Measurements from ENCODE around the gene OR2T8.
A peak's percentile ranks its signal among the peaks of the same experiment; 100 is the strongest.

Gene OR2T8, protein sequence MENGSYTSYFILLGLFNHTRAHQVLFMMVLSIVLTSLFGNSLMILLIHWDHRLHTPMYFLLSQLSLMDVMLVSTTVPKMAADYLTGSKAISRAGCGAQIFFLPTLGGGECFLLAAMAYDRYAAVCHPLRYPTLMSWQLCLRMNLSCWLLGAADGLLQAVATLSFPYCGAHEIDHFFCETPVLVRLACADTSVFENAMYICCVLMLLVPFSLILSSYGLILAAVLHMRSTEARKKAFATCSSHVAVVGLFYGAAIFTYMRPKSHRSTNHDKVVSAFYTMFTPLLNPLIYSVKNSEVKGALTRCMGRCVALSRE

DNA sequence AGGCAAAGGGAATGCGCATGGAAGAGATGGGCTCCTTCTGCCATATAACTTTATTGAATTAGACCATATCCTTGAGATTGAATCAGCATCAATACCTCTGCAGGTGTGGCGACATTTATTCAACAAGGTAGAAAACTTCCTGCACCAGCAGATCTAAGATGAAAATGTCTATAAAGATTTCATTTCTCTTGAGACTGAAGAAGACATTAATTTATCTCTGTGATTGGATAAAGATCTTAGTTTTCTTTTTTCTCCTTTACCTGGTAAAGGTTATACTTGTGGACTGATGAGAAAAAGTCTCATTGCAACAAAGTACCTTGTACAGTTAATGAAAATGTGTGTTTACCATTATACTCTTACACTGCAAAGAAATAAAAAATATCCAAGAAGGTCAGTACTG lies at the start of gene OR2T8:
Gene OR2T8, plus strand, starts transcription at position 301 of the 400 bp plus-strand sequence. CDS start 766 bp downstream, outside the sequence.
- no peak for DNase-seq (ENCODE audit: low spot score)

DNA sequence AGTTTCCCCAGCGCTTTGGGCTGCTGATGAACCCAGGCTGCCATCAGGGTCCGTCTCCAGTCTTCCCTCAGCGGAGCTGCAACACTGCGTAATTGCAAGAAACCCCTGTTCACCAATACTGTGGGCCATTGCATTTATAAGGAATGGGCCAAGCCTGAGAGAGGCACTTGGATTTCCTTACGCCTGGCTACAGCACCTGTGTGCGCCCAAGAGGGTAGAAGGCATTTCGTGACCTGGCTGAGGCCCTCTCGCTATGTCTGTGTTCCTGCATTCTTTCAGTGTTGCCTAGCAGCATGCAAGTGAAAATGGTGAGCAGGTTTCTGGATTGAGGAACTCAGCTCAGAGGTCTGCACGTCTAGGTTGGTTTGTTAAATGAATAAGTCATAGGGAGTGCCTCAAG lies 36.7 kb upstream of the OR2T8 start:
- no peak for DNase-seq (ENCODE audit: low spot score)

DNA sequence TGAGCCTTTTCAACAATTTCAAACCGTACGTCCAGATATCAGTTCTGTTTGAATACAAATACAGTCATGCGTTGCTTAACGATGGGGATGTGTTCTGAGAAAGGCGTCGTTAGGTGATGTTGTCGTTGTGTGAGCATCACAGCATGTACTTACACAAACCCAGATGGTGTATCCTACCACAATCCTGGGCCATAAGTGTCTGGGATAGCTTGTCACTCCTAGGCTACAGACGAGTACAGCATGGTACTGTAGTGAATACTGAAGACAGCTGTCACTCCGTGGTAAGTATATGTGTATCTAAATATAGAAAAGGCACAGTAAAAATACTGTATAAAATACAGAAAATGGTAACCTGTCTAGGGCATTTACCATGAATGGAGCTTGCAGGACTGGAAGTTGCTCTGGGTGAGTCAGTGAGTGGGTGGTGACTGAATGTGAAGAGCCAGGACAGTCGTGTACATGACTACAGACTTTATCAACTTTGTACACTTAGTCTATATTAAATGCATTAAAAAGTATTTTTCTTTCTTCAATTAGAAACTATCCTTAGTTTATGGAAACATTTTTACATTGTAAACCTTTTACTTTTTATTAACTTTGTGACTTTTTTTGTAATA lies 35.1 kb upstream of the OR2T8 start:
- no peak for DNase-seq (ENCODE audit: low spot score)

DNA sequence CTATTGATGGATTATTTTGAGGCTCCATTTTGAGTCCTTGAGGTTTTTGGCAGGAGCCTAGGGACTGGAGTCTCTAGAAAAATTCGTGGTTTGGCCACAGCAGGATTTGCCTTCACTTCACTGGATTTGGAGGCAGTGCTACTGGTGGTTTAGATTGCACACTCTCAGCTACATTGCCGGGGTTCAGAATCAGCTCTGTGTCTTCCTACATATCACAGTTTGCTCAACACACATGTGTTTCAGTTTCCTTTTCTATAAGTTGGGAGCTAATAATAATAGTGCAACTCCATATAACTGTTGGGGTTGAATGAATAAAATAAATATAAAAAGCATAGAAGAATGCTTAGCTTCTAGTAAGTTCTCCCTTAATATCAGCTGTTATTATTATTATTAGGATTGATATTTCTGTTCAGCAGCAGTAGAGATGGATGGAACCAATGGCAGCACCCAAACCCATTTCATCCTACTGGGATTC lies 24.9 kb upstream of the OR2T8 start, which contains the start of gene OR2W3:
Gene OR2W3, plus strand, starts transcription at position 425 of the 475 bp plus-strand sequence. Its CDS starts 0 bp downstream, at position 425.
- no peak for DNase-seq (ENCODE audit: low spot score)

DNA sequence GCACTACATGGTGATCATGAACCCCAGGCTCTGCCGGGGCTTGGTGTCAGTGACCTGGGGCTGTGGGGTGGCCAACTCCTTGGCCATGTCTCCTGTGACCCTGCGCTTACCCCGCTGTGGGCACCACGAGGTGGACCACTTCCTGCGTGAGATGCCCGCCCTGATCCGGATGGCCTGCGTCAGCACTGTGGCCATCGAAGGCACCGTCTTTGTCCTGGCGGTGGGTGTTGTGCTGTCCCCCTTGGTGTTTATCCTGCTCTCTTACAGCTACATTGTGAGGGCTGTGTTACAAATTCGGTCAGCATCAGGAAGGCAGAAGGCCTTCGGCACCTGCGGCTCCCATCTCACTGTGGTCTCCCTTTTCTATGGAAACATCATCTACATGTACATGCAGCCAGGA lies 24.1 kb upstream of the OR2T8 start:
- no peak for DNase-seq (ENCODE audit: low spot score)

- DNase-seq (ENCODE audit: low spot score) = no peak
Measured at GRCh38 chr1:247904122-247904521, 15.9 kb upstream of the OR2T8 start.

- DNase-seq (ENCODE audit: low spot score) = no peak
Measured at GRCh38 chr1:247905181-247905580, 14.9 kb upstream of the OR2T8 start.

DNA sequence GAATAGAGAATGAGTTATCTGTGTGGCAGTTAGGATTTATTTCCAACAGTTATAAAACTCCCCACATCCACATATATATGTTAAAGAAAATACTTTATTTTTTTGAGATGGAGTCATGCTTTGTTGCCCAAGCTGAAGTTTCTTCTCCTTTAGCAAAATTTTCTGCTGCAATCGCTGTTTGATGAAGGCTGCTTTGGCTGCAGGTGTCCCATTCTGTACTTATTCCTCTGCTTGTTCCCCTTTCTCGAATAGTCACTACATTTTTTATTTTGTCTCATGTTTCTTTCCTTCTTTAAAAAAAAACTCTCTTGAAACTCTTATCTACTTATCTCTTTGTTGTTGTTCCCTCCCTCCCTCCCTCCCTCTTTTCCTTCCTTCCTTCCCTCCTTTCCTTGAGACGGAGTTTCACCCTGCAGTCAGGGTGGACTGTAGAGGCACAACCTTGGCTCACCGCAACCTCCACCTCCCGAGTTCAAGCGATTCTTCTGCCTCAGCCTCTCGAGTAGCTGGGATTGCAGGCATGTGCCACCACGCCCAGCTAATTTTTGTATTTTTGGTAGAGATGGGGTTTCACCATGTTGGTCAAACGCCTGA lies 14.0 kb upstream of the OR2T8 start:
- no peak for DNase-seq (ENCODE audit: low spot score)

DNA sequence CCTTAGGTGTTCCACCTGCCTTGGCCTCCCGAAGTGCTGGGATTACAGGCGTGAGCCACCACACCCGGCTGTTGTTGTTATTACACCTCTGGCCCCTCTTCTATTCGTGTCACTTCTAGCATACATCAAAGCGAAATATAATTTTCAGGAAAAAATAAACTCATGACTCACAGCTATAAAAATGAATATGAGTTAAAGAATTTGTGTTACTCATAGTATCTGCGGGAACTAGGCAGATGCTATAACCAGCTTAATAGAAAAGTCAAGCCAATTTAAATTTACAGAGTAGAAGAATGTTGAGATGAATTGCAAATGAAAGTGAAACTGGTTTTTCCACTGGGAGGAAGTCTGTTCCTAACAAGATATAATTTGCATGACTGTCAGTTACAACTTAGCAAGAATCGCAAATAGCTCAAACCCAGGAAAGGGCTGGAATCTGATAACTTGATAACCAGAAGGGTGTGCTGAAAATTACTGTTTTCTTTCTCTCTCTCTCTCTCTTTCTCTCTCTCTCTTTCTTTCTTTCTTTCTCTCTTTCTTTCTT lies 13.5 kb upstream of the OR2T8 start:
- peak; percentile 69 for DNase-seq (ENCODE audit: low spot score)

DNA sequence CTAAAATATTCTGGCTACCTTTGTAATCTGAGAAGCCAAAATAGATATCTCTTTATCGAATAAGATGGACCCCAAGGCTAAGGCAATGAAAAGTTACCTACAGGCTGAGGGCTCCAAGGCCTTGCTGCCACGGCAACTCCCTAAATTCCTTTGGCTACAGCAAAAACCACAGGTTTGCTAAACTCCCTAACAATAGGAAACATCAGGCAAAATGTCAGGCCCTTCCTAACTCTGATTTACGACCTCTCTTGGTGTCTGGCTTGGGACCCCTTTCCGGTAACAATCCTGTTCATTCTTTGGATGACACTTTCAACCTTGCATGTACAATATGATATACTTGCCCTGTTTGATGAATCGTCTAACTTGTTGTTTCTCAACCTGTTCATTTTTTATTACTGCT lies 11.3 kb upstream of the OR2T8 start:
- no peak for DNase-seq (ENCODE audit: low spot score)

DNA sequence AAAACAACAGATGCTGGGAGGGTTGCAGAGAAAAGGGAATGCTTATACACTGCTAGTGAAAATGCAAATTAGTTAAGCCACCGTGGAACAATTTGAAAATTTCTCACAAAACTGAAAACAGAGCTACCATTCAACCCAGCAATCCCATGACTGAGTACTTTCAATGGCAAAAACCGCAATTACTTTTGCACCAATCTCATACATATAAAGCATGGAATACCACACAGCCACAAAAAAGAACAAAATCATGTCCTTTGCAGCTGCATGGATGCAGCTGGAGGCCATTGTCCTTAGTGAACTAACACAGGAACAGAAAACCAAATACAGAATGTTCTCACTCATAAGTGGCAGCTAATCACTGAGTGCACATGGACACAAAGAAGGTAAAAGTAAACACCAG lies 6.3 kb upstream of the OR2T8 start:
- no peak for DNase-seq (ENCODE audit: low spot score)

- no peak for DNase-seq (ENCODE audit: low spot score)
Measured at GRCh38 chr1:247914941-247915662, 5.0 kb upstream of the OR2T8 start.

DNA sequence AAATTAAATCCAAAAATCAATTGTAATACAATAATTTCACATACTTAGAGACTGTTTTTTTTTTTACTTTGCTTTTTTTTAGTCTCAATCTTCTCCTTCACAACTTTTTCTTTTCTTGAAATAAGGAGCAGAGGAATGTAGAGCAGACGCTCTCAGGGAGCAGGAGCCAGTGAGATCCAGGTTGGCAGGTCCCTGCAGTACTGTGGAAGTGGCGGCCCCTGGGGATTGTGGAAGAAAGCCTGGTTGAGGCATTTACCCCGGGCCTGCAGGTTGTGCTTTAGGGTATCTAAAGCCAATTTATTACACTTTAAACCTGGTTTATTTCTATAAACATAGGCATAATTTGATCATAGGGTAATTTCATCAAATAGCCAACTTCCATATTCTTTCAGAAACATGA lies 3.9 kb downstream of the OR2T8 start:
- DNase-seq (ENCODE audit: low spot score) = no peak

DNA sequence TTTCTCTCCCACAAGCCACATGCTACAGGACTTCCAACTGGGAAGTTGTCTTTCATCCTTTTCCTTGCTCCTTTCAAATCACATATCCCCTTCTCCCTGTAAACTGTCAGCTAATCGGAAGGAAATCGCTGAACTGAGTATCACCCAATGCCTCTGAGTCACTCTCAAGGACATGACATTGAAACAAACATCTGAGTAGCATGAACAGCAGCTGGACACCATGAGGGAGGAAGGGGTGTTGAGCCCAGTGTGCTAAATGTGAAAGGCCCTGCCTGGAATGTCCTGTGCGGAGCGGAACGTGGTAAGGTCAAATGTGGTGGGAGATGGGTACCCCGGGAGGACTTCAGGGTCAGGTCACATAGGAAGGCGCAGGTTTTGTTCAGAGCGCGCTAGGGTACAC lies 4.8 kb downstream of the OR2T8 start, which contains the start of gene OR2AJ1:
Gene OR2AJ1, plus strand, starts transcription at position 22 of the 400 bp plus-strand sequence. CDS start 8,880 bp downstream, outside the sequence.
- no peak for DNase-seq (ENCODE audit: low spot score)

DNA sequence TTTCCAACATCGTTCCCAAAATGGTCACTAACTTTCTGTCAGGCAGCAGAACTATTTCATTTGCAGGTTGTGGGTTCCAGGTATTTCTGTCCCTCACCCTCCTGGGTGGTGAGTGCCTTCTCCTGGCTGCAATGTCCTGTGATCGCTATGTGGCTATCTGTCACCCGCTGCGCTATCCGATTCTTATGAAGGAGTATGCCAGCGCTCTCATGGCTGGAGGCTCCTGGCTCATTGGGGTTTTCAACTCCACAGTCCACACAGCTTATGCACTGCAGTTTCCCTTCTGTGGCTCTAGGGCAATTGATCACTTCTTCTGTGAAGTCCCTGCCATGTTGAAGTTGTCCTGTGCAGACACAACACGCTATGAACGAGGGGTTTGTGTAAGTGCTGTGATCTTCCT lies 13.9 kb downstream of the OR2T8 start:
- DNase-seq (ENCODE audit: low spot score) = no peak

DNA sequence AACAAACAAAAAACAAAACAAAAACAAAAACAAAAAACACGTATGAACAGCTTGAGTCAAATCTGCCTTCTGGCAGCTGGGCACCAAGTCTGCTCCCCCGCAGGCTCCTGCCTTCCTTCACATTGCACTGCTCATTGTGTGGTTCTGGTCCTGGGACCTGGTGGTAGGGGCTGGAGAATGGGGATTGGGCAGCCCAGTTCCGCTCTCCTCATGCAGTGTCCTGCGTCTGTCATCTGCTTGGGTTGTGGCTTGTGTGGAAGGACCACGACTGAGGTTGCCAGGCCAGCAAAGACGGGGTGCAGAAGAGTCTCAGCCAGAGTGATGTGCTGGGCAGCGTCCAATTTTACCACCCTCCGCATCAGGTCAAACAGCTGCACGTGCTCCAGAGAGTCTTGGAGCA lies 15.7 kb downstream of the OR2T8 start:
- DNase-seq (ENCODE audit: low spot score) = no peak

DNA sequence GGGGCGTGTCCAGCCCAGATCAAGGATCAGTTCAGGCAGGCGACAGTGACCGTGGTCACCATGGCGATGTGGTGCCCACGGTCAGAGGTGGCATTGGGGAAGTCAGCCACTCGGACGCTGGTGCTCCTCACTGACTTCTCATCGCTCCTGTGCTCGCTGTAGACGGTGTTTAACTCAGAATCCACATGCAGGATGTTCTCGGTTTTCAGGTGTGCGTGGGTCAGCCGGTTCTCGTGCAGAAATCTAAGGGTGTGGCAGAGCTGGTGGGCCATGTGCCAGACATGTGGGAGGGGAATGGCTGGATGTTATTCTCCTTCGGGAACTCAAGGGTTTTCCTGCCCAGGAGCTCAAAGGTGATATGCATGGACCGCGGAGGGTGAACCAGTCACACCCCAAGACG lies 16.4 kb downstream of the OR2T8 start:
- DNase-seq (ENCODE audit: low spot score) = no peak

DNA sequence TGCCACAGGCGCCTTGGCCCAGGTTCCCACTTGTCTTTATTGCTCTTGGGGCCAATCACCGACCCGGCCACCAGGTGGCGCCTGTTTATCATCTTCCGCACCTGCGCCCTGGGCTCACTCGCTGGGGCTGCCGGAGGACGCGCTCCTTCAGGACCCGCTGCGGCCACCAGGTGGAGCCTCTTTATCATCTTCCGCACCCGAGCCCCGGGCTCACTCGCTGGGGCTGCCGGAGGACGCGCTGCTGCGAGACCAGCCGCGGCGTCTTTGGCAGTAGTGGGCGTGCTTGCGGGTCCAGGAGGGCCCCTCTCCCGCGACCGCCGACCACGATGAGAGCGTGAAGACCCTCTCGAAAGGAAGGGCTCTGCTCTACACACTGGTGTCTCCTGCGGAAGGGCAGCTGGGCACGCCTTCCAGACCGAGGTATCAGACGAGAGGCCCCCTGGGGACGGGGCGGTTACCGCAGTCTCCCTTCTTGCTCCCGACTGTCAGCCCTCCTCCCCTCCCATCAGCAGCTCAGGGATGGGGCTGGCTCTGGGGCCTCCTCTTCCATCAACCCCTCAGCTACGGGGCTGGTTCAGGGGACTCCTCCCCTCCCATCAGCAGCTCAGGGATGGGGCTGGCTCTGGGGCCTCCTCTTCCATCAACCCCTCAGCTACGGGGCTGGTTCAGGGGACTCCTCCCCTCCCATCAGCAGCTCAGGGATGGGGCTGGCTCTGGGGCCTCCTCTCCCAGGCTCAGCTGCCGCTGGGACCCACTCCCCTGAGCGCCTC lies 17.1 kb downstream of the OR2T8 start:
- DNase-seq (ENCODE audit: low spot score) = peak; percentile 78

DNA sequence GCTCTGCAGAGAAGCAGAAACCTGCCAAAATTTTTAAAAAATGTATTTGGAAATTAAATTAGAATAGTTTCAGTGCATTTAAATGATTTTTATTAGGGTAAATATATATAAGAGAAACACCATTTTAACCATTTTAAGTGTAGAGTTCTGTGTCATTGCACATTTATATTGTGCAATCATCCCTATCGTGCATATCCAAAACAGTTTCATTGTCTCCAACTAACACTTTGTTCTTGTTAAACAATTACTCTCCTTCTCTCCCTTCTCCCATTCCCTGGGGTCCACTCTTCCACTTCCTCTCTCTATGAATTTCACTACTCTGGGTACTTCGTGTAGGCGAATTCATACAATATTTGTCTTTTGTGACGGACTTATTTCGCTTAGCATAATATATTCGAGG lies 22.6 kb downstream of the OR2T8 start:
- no peak for DNase-seq (ENCODE audit: low spot score)

- DNase-seq (ENCODE audit: low spot score) = no peak
Measured at GRCh38 chr1:247948558-247948957, 28.5 kb downstream of the OR2T8 start, which contains the start of gene OR2L8. Gene OR2L8, plus strand, starts transcription at chr1:247948858. Its CDS starts 0 bp downstream, at chr1:247948858.

DNA sequence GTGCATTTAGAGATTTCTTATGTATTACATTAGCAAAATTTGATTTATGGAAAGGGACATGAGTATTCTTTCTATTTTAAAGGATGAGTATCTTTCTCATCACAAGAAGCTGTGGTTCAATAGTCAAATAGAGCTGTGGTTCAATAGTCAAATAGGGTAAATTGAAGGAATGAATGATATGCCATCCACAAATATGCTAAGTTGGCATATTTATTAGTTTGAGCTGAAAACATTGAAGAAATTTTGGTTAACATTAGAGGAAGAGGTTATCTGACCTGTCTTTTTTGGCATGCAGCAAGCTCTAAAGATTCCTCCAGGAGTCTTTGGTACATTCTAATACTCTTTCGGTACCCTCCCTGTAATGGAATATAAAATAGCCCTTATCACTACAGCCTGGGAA lies 33.4 kb downstream of the OR2T8 start:
- no peak for DNase-seq (ENCODE audit: low spot score)

Measured in COLO829 (cell line).